HL-60 (cell line): ENCODE results near the gene ATOH7.
"Not testable (repeated sequence)": the region's sequence is repeated elsewhere in the genome, so short reads cannot be mapped to it uniquely, and the experiment has no call there.

ENCODE experiments used
- DNase-seq, 2 experiments: peaks; one replicate each; pipeline ENCODE4 v3.0.0-alpha.2; 2010 to 2020; ENCODE audit warnings: low read depth in 1 of 2, low spot score in 1 of 2
- H3K27ac ChIP-seq: fragments of 250-450 bp; sonication (Bioruptor Pico); replicated peaks from 2 replicates; pipeline ENCODE4 v1.5.1; 2020; ENCODE audit warnings: mild to moderate bottlenecking, moderate library complexity
- H3K27me3 ChIP-seq: fragments of 250-450 bp; sonication (Bioruptor Pico); 2 replicates; pipeline ENCODE4 v1.5.1; 2021; ENCODE audit warnings: mild to moderate bottlenecking, moderate library complexity; ENCODE audit not compliant: insufficient read depth, poor library complexity, severe bottlenecking
- H3K4me3 ChIP-seq: replicated peaks from 2 replicates; pipeline ENCODE4 v1.5.1; 2011; ENCODE audit warnings: mild to moderate bottlenecking, control low read depth, low read length; ENCODE audit not compliant: insufficient read depth
- GABPA ChIP-seq: IDR thresholded peaks from 2 replicates; pipeline ENCODE4 v1.6.1; 2012; ENCODE audit warnings: low read depth
- POLR2AphosphoS5 ChIP-seq: IDR thresholded peaks from 2 replicates; pipeline ENCODE4 v1.6.1; 2012; ENCODE audit warnings: low read depth
- SPI1 ChIP-seq: IDR thresholded peaks from 2 replicates; pipeline ENCODE4 v1.6.1; 2012; ENCODE audit warnings: low read depth, mild to moderate bottlenecking, borderline replicate concordance
- TF ChIP-seq, protein P1 (sequence below): IDR thresholded peaks from 2 replicates; pipeline ENCODE4 v1.6.1; 2012; ENCODE audit warnings: low read depth; ENCODE audit not compliant: insufficient replicate concordance
- TF ChIP-seq, protein P2 (sequence below): IDR thresholded peaks from one replicate; pipeline ENCODE4 v1.5.1; 2011; ENCODE audit warnings: low read length, control low read depth, inconsistent platforms; ENCODE audit not compliant: insufficient read depth

ATOH7 gene

DNA sequence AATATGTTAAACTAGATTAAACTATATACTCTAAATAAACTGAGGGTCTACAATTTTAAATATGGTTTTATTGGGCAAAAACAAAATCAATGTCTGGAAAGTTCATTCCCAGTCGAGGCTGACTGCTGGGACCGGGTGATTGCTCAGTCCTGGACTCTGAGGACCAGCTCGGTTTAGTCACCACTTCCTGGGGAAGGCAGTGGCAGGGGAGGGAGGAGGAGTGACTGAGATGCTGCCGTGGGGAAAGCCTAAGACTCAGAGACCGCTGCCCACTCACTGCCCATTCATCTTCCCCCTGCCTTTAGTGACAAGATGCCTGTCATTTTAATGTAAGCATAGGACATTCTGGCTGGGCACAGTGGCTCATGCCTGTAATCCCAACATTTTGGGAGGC lies 29.0 kb downstream of the ATOH7 start:
- Histone ChIP-seq H3K4me3 (no peak overlapping the region), H3K27me3 (no peaks in the 10 kb centered on the region), H3K27ac (peak overlapping the region; percentile 73)
- DNase-seq, result peak; percentile 52 to 84
- TF ChIP-seq POLR2AphosphoS5, result 0 out of 2 replicates have a peak, but pooled peaks have one; percentile 22
- TF ChIP-seq, protein P1, sequence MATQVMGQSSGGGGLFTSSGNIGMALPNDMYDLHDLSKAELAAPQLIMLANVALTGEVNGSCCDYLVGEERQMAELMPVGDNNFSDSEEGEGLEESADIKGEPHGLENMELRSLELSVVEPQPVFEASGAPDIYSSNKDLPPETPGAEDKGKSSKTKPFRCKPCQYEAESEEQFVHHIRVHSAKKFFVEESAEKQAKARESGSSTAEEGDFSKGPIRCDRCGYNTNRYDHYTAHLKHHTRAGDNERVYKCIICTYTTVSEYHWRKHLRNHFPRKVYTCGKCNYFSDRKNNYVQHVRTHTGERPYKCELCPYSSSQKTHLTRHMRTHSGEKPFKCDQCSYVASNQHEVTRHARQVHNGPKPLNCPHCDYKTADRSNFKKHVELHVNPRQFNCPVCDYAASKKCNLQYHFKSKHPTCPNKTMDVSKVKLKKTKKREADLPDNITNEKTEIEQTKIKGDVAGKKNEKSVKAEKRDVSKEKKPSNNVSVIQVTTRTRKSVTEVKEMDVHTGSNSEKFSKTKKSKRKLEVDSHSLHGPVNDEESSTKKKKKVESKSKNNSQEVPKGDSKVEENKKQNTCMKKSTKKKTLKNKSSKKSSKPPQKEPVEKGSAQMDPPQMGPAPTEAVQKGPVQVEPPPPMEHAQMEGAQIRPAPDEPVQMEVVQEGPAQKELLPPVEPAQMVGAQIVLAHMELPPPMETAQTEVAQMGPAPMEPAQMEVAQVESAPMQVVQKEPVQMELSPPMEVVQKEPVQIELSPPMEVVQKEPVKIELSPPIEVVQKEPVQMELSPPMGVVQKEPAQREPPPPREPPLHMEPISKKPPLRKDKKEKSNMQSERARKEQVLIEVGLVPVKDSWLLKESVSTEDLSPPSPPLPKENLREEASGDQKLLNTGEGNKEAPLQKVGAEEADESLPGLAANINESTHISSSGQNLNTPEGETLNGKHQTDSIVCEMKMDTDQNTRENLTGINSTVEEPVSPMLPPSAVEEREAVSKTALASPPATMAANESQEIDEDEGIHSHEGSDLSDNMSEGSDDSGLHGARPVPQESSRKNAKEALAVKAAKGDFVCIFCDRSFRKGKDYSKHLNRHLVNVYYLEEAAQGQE, result no peak

DNA sequence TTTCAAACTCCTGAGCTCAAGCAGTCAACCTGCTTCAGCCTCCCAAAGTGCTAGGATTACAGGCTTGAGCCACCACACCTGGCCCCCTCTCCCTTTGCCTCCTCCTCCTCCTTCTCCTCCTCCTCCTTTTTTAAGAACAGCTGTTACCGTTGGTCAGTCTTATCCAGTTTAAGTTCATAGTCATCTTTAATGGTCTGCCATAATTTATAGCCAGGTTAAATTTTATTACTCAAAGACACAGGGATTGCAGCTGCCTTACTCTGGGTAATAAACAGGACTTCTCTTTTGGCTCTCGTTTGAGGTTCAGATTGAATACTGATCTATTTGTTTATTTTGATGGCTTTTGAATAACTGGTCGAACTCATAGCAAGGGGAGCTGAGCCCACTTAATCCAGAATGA lies 35.2 kb downstream of the ATOH7 start:
- no peaks in the 10 kb centered on the region for H3K27me3 ChIP-seq
- no peak for DNase-seq
- no peak overlapping the region for H3K27ac ChIP-seq
- no peak overlapping the region for H3K4me3 ChIP-seq
- TF ChIP-seq GABPA (no peak), SPI1 (no peak), POLR2AphosphoS5 (no peak)
- TF ChIP-seq, protein P1, result no peak
- TF ChIP-seq, protein P2, sequence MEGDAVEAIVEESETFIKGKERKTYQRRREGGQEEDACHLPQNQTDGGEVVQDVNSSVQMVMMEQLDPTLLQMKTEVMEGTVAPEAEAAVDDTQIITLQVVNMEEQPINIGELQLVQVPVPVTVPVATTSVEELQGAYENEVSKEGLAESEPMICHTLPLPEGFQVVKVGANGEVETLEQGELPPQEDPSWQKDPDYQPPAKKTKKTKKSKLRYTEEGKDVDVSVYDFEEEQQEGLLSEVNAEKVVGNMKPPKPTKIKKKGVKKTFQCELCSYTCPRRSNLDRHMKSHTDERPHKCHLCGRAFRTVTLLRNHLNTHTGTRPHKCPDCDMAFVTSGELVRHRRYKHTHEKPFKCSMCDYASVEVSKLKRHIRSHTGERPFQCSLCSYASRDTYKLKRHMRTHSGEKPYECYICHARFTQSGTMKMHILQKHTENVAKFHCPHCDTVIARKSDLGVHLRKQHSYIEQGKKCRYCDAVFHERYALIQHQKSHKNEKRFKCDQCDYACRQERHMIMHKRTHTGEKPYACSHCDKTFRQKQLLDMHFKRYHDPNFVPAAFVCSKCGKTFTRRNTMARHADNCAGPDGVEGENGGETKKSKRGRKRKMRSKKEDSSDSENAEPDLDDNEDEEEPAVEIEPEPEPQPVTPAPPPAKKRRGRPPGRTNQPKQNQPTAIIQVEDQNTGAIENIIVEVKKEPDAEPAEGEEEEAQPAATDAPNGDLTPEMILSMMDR, result no peak

DNA sequence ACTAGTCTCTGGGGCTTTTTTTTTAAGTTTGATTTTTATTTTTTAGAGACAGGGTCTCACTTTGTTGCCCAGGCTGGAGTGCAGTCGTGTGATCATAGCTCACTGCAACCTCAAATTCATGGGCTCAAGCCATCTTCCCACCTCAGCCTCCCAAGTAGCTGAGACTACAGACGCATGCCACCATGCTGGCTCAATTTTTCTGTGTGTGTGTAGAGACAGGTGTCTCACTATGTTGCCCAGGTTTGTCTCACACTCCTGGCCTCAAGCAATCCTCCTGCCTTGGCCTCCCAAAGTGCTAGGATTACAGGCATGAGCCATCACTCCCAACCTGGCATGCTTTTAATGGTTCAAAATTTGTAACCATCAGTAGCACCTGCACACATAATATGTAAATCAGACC lies 36.1 kb downstream of the ATOH7 start:
- not testable (repeated sequence) for H3K4me3 ChIP-seq, DNase-seq, H3K27me3 ChIP-seq, H3K27ac ChIP-seq

DNA sequence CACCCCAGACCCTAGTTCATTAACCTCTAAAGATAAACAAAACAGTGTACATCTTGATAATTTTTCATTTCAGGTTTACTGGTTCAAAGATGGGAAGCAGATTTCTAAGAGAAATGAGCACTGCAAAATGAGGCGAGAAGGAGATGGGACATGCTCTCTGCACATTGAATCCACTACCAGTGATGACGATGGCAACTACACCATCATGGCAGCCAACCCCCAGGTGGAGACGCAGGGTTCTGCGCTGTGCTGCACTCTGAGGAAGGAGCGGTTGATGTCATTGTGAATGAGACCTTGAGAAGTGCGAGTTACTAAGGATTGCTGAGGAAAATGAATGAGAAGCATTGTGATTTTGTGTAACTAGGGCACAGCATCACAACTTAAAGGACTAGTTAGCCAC lies 37.6 kb downstream of the ATOH7 start:
- no peak overlapping the region for H3K27ac ChIP-seq
- TF ChIP-seq GABPA, result no peak
- no peak for TF ChIP-seq POLR2AphosphoS5
- TF ChIP-seq, protein P2, result no peak
- TF ChIP-seq SPI1, result no peak
- TF ChIP-seq, protein P1, result no peak
- no peaks in the 10 kb centered on the region for H3K27me3 ChIP-seq
- DNase-seq, result no peak
- no peak overlapping the region for H3K4me3 ChIP-seq
